HEK293 (cell line): Measurements from ENCODE around the gene ZFAND2B.

ENCODE experiments used
- ZNF274 ChIP-seq, 2 experiments: fragments of 200-500 bp in 1 of 2; fragments of 450-650 bp in 1 of 2; sonication (Bioruptor generic) in 1 of 2; formaldehyde crosslinking in 1 of 2; IDR thresholded peaks; 2 replicates each; pipeline versions ENCODE4 v1.5.1 to v1.6.1; 2014 to 2016; ENCODE audit warnings: borderline replicate concordance in 1 of 2, inconsistent platforms in 1 of 2, low read length in 1 of 2, missing biosample characterization in 1 of 2, missing genetic modification characterization in 1 of 2
- ZNF561 ChIP-seq: fragments of 450-650 bp; IDR thresholded peaks from 2 replicates; pipeline ENCODE4 v1.5.1; 2018; ENCODE audit warnings: missing biosample characterization, missing genetic modification characterization, borderline replicate concordance

DNA sequence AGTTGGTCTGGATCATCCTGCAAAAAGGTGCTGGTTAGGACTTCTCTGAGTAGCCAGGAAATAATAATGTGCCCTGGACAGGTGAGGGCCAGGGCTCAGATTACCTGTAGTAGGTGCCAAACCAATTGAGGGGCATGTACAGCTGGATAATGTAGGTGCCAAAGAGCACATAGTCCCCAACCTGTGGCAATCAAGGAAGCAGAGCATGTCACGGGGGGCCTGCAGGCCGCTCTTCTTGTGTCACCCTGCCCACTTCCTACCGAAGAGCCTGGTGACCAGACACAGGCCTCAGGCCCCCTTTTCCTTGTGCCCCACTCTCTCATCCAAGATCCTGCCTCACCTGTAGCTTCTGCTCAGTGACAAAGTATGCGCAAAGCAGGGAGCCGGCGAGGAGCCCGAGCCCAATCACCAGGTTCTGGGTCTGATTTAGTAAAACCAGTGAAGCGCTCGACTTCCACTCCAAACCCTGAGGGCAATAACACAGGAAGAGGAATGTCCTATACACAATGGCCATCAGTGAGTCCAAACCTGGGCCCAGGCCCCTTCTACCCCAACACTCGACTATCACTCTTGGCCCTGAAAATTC lies 7.0 kb downstream of the ZFAND2B start:
- TF ChIP-seq ZNF561 (tag by site-specific recombination) (no peak), ZNF274 (IDR thresholded peaks at IDR 0.05; ENCODE audit: low read length) (no peak), ZNF274 (tag by site-specific recombination; IDR thresholded peaks at IDR 0.05; ENCODE audit: borderline replicate concordance) (no peak)
